Muscle layer of colon (tissue), 2 donors: ENCODE results near the gene C12orf57.

ENCODE experiments used
- H3K27ac ChIP-seq: one replicate; pipeline ENCODE4 v1.7.0; 2013; ENCODE audit warnings: low read depth, mild to moderate bottlenecking, low read length, moderate library complexity
- H3K27me3 ChIP-seq, 2 donors: one replicate each; pipeline ENCODE4 v1.7.0; 2013; ENCODE audit warnings: low read length in 2 of 2, mild to moderate bottlenecking in 2 of 2; ENCODE audit not compliant: insufficient read depth in 2 of 2, control insufficient read depth in 1 of 2
- H3K36me3 ChIP-seq: one replicate; pipeline ENCODE4 v1.7.0; 2013; ENCODE audit warnings: mild to moderate bottlenecking, low read length; ENCODE audit not compliant: insufficient read depth
- H3K4me1 ChIP-seq: one replicate; pipeline ENCODE4 v1.7.0; 2013; ENCODE audit warnings: mild to moderate bottlenecking, low read length; ENCODE audit not compliant: insufficient read depth
- H3K4me3 ChIP-seq, 2 donors: one replicate each; pipeline ENCODE4 v1.7.0; 2013; ENCODE audit warnings: low read length in 2 of 2, low read depth in 1 of 2, mild to moderate bottlenecking in 1 of 2, moderate library complexity in 1 of 2
- H3K9ac ChIP-seq: one replicate; pipeline ENCODE4 v1.7.0; 2013; ENCODE audit warnings: low read length
- H3K9me3 ChIP-seq: one replicate; pipeline ENCODE4 v1.7.0; 2013; ENCODE audit warnings: mild to moderate bottlenecking, low read length
- donor health status: abdominal sarcoma.
- donor health status: Adenocarcinoma of cecum.

The C12orf57 gene

DNA sequence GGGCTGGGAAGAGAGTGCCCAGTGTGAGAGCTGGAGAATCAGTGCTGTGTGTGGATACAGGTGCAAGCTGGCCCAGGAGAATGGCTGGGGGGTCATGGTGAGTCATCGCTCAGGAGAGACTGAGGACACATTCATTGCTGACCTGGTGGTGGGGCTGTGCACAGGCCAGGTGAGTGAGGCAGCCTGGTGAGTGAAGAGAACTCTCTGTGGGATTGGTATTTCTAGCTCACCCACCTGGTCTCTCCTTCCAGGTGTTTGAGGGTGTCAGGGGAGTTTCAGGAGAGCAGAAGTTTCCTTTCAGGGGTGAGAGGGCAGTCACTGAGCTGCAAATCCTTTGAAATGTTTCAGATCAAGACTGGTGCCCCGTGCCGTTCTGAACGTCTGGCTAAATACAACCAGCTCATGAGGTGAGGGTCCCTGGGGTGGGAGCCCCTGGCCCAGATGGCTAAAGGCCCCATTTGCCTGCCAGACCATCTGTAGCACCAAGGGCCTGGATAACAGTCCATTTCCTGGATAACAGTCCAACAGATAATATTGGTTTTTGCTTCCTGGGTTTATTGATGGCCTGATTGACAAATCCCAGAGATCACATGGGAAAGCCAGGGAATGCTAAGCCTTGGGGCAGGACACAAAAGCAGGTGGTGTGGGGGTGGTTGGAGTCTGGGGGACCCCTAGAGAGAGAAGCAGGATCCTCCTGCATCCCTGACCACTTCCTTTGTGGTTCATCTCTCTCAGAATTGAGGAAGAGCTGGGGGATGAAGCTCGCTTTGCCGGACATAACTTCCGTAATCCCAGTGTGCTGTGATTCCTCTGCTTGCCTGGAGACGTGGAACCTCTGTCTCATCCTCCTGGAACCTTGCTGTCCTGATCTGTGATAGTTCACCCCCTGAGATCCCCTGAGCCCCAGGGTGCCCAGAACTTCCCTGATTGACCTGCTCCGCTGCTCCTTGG, 21.6 kb upstream of the C12orf57 start:
- Histone ChIP-seq H3K4me1 (peaks cover 29% of the 10 kb centered on the region), H3K4me3 (no peak overlapping the region), H3K27ac (no peak overlapping the region), H3K9ac (no peak overlapping the region), H3K36me3 (no peaks in the 10 kb centered on the region), H3K9me3 (no peaks in the 10 kb centered on the region), H3K27me3 (no peaks in the 10 kb centered on the region)

DNA sequence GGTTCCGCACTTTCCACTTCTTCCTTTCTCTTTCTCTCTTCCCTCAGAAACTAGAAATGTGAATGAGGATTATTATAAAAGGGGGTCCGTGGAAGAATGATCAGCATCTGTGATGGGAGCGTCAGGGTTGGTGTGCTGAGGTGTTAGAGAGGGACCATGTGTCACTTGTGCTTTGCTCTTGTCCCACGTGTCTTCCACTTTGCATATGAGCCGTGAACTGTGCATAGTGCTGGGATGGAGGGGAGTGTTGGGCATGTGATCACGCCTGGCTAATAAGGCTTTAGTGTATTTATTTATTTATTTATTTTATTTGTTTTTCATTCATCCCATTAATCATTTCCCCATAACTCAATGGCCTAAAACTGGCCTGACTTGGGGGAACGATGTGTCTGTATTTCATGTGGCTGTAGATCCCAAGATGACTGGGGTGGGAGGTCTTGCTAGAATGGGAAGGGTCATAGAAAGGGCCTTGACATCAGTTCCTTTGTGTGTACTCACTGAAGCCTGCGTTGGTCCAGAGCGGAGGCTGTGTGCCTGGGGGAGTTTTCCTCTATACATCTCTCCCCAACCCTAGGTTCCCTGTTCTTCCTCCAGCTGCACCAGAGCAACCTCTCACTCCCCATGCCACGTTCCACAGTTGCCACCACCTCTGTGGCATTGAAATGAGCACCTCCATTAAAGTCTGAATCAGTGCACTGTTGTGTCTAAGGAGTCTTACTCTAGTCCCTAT, 20.7 kb upstream of the C12orf57 start:
- Histone ChIP-seq H3K36me3 (no peaks in the 10 kb centered on the region), H3K27me3 (no peaks in the 10 kb centered on the region), H3K9ac (no peak overlapping the region), H3K4me3 (no peak overlapping the region), H3K27ac (no peak overlapping the region), H3K4me1 (peaks cover 29% of the 10 kb centered on the region), H3K9me3 (no peaks in the 10 kb centered on the region)

DNA sequence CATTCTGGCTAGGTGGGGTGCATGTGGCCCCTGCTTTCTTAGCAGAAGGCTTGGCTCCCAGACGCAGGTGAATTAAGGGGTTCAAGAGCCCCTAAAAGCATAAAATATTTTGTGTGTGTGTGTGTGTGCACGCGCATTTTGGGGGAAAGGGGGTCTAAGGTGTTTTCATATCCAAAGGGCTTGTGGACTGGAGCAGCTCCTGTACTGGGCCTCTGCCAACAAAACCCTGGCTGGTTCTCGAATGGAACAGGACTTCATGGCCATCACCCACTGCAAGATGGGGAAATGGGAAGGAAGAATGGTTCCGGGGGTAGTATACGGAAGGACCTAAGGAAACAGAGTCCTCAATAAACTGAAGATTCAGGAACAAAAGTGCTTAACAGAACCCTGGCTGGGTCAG, 20.0 kb upstream of the C12orf57 start:
- H3K4me3 ChIP-seq = peak overlapping the region in 1 of 2 donors; percentile 67
- H3K9me3 ChIP-seq = no peaks in the 10 kb centered on the region
- H3K4me1 ChIP-seq = peaks cover 29% of the 10 kb centered on the region
- peak overlapping the region; percentile 94 for H3K27ac ChIP-seq
- H3K9ac ChIP-seq = peak overlapping the region; percentile 96
- no peaks in the 10 kb centered on the region for H3K36me3 ChIP-seq
- H3K27me3 ChIP-seq = no peaks in the 10 kb centered on the region

DNA sequence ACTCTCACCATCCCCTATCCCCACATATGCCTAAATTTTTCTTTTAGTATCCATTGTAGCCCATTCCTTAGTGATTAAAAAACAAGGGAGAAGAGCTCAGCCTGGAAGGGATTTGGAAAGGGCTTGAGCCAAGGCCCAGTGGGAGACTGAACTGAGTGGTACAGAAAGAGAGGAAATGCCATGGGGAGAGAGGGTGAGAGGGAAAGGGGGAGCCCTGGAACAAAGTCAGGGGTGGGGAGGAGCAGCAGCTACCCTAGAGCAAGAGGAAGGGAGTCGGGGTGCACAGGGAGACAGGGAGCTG, 18.6 kb upstream of the C12orf57 start:
- Histone ChIP-seq H3K27ac (peak overlapping the region; percentile 94), H3K27me3 (no peaks in the 10 kb centered on the region), H3K9ac (peak overlapping the region; percentile 96), H3K4me3 (peak overlapping the region; percentile 6 to 67), H3K9me3 (no peaks in the 10 kb centered on the region), H3K36me3 (peaks cover 5% of the 10 kb centered on the region), H3K4me1 (peaks cover 40% of the 10 kb centered on the region)

DNA sequence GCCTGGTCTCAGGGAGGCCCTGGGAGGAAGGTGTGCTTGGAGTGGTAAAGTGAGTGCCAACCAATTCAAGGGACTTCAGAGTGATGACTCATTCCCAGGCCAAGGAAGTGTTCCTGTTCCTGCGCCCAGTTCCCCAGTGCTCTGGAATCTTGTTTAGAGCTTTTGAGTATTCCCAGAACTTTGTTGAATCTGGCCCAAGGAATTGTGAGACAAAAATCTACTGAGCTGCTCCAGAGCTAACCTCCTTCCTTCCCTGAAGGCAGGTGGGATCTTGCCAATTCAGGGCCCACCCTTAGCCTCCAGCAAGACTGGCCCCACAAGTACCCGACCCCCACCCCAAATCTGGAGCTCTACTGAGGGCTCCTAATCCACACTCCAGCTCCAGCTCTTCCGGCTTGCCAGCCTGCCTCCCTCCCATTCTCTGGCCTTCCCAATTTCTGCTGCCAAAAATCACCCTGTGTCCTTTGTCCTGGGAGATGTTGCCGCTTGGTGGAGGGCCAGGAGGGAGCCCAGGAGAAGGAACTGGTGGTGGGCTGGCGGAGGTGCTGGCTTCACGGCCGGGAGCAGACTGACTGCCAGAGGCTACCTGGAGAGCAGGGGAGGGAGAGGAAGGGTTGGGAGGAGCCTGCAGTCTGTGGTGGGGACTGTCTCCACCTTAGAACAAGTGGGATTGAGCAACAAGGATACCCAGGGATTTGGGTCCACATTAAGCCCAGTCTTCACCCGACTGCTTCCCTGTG, 18.1 kb upstream of the C12orf57 start:
- Histone ChIP-seq H3K9ac (peak overlapping the region; percentile 96), H3K4me3 (peak overlapping the region; percentile 1 to 67), H3K36me3 (peaks cover 5% of the 10 kb centered on the region), H3K27me3 (no peaks in the 10 kb centered on the region), H3K27ac (peak overlapping the region; percentile 94), H3K4me1 (peaks cover 43% of the 10 kb centered on the region), H3K9me3 (no peaks in the 10 kb centered on the region)

DNA sequence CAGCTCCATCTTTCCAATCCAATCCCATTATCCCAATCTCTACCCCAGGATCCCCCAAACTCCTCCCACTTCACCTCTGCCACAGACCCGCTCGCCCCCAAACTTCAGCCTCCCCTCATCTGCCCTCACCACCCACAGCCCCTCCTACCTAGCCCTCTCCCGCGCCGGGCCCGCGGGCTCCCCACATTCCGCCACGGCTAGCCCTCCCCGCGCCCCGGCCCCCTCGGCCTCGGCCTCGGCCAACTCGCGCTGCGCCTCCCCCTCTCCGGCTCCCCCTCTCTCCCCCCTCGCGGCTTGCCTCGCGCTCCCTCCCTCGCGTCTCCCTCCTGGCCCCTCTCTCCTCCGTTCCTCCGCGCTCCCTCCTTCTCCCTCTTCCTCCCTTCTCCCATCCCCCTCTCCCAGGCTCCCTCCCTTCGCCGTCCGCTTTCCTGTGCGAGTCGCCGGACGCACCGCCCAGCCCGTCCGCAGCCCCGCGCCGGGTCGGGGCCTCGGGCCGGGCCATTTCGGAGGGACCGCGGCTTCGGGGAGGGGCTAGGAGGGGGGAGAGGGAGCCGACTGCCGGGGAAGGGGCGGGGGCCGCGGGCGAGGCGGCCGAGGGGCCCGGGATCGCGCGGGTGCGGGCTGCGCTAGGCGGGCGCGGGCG, 16.3 kb upstream of the C12orf57 start, which contains the start of gene ATN1:
ATN1 (plus strand) TSS at position 581 of the 643 bp plus-strand sequence. CDS start 6,043 bp downstream, outside the sequence.
- H3K4me3 ChIP-seq = peak within 1 kb of the TSS; percentile 86 to 95
- peaks cover 55% of the 10 kb centered on the region for H3K4me1 ChIP-seq
- peaks cover 8% of the 10 kb centered on the region for H3K36me3 ChIP-seq
- H3K27me3 ChIP-seq = no peaks in the 10 kb centered on the region
- no peaks in the 10 kb centered on the region for H3K9me3 ChIP-seq
- peak within 1 kb of the TSS; percentile 97 for H3K27ac ChIP-seq
- H3K9ac ChIP-seq = peak within 1 kb of the TSS; percentile 99

DNA sequence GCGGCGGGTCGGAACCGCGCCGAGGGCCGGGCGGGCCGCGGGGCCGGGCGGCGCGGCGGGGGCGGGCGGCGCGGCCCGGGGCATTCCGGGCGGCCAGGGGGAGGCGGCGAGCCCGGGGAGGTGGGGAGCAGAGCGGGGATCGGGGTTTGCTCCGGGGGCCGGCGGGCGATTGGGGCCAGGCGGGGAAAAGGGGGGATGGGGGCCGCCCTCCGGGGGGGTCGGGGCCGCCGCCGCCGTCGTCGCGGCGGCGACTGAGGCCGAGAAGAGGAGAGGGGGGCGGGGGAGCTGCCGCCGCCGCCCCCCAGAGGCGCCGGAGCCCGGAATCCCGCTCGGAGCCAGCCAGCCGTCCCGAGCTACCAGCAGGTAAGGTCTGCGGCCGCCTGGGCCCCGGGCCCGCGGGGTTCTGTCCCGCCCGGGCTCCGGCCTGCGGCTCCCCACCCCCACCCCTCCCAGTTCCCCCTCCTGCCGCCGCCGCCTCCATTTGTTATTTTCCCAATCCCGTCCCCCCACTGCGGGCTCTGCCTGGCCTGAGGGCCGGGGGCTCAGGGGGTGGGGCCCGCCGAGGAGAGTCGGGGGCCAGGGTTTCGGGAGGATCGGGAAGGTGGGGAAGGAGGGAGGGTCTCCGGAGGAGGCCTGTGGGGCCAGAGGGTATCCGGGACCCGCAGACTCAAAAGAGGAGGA, 15.7 kb upstream of the C12orf57 start:
- H3K4me1 ChIP-seq = peaks cover 58% of the 10 kb centered on the region

DNA sequence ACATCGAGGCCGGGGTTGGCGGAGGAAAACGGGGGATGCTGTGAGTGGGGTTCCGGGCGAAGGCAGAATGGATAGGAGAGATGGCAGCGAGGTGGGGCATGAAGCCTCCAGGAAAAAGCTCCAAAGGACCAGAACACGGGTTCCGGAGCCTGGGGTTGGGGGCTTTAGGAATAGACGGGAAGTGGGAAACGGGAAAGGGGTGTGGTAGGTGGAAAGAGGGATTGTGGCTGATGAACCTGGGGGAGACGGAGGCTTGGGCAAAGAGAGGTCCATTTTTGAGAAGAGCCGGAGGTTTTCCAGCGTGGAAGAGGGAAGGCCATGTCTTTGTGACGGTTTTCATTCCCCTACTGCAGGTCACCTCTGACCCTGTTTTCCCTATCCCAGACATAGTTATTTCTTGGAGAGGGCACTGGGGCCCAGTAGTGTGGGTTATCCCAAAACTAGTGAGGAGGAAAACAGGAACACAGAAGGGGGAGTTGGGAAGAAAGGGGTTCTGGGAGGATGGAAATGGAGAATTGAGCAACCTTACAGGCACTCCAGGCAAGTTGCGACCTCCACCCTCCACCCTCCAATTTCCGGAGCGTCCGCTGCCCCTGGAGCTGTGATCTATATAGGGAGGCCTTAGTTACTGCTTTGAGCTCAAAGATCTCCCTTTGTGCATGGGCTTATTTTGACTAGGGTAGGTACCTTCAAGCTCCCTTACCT, 15.0 kb upstream of the C12orf57 start:
- Histone ChIP-seq H3K9me3 (no peaks in the 10 kb centered on the region), H3K27ac (peak overlapping the region; percentile 97), H3K27me3 (no peaks in the 10 kb centered on the region), H3K9ac (peak overlapping the region; percentile 99), H3K4me3 (peak overlapping the region; percentile 86 to 95), H3K4me1 (peaks cover 62% of the 10 kb centered on the region), H3K36me3 (peaks cover 13% of the 10 kb centered on the region)

More for the DNA sequence above, 15.7 kb upstream of the C12orf57 start:
- peak overlapping the region; percentile 99 for H3K9ac ChIP-seq
- no peaks in the 10 kb centered on the region for H3K27me3 ChIP-seq
- peaks cover 8% of the 10 kb centered on the region for H3K36me3 ChIP-seq
- peak overlapping the region; percentile 86 to 95 for H3K4me3 ChIP-seq
- peak overlapping the region; percentile 97 for H3K27ac ChIP-seq
- H3K9me3 ChIP-seq = no peaks in the 10 kb centered on the region

DNA sequence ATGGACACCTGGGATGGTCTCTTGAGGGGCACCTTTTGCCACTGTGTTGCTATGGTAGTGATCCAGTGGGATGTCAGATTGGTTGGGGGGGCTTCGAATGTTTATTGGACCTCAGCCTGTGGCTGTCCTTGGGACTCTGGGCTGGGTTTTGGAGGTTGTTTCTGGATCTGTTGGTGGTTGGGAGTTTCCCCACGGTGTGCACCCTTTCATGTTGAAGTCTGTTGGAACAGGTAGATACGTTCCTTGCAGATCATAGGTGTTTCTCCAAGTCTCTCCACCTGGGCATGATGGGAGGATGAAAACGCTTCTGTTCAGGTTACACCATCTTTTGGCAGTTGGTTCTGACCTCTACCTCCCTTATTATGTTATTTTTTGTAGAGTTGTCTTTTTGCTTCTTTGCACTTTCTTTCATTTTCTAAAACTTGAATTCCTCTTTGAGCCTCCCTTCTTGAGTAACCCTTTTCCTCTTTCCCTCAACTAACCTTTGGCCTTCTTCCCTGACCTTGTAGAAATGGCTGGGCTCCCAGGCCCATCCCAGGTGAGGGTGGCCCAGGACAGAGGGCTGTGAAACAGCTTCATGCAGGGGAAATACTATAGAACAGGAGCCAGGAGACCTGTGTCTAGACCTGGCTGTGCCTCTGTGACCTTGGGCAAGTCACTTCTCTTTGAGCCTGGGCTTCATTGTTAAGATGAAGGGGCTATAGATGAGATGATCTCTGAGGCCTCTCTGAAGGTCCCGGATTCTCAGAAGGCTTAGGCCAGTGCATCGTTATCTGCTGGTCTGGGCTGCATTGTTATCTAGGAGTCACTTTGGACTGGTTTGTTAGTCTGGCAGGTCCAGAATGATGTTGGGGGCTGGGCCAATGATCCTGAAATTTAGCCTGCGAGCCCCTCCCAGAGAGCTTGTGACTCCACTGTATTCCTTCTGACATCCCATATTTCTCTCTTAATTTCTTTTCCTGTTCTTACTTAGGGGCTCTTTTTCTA, 14.1 kb upstream of the C12orf57 start:
- Histone ChIP-seq H3K4me3 (peak overlapping the region; percentile 86 to 95), H3K27ac (peak overlapping the region; percentile 97), H3K27me3 (no peaks in the 10 kb centered on the region), H3K4me1 (peaks cover 61% of the 10 kb centered on the region), H3K36me3 (peaks cover 18% of the 10 kb centered on the region), H3K9me3 (no peaks in the 10 kb centered on the region), H3K9ac (peak overlapping the region; percentile 99)
